SU-DHL-6 (cell line): Measurements from ENCODE around the gene PLCB1.

ENCODE experiments used
- H2AFZ ChIP-seq: fragments of 200-600 bp; sonication (generic); 2 replicates; pipeline ENCODE4 v1.6.1; 2014; ENCODE audit warnings: low read depth, mild to moderate bottlenecking, moderate library complexity, mixed read lengths, antibody characterized with exemption, low read length; ENCODE audit not compliant: severe bottlenecking
- H3F3A ChIP-seq: fragments of 200-600 bp; shearing (Covaris generic); 2 replicates; pipeline ENCODE4 v1.6.0; 2016; ENCODE audit warnings: antibody characterized with exemption, mild to moderate bottlenecking; ENCODE audit not compliant: insufficient read depth
- H3K27ac ChIP-seq: fragments of 200-600 bp; sonication (generic); 2 replicates; pipeline ENCODE4 v1.5.1; 2016; ENCODE audit warnings: low read depth, mild to moderate bottlenecking, low read length, moderate library complexity, mixed read lengths
- H3K27me3 ChIP-seq: fragments of 200-600 bp; sonication (generic), shearing (Covaris generic); 2 replicates; pipeline ENCODE4 v1.6.0; 2014; ENCODE audit warnings: mild to moderate bottlenecking, low read length
- H3K36me3 ChIP-seq: fragments of 200-600 bp; sonication (generic); 2 replicates; pipeline ENCODE4 v1.6.1; 2014; ENCODE audit warnings: mild to moderate bottlenecking, low read length, mixed read lengths
- H3K4me2 ChIP-seq: fragments of 300-600, 200-600 bp; shearing (Covaris generic), sonication (generic); 2 replicates; pipeline ENCODE4 v1.6.0; 2014; ENCODE audit warnings: low read length, low read depth, mild to moderate bottlenecking; ENCODE audit not compliant: poor library complexity, severe bottlenecking
- H3K4me3 ChIP-seq: fragments of 200-600 bp; sonication (generic); 2 replicates; pipeline ENCODE4 v1.5.1; 2014; ENCODE audit warnings: antibody characterized with exemption, low read length, mild to moderate bottlenecking, mixed read lengths; ENCODE audit not compliant: insufficient read depth, poor library complexity, severe bottlenecking
- H3K79me2 ChIP-seq: fragments of 200-600 bp; sonication (generic); 2 replicates; pipeline ENCODE4 v1.6.1; 2014; ENCODE audit warnings: mild to moderate bottlenecking, low read length, moderate library complexity; ENCODE audit not compliant: insufficient read depth
- H3K9ac ChIP-seq: fragments of 200-600 bp; sonication (generic); 2 replicates; pipeline ENCODE4 v1.7.0; 2014; ENCODE audit warnings: mild to moderate bottlenecking, low read length
- H3K9me2 ChIP-seq: fragments of 200-600 bp; sonication (generic); replicated peaks from 2 replicates; pipeline ENCODE4 v1.6.1; 2014; ENCODE audit warnings: low read length; ENCODE audit not compliant: insufficient read depth
- H3K9me3 ChIP-seq: fragments of 200-600 bp; sonication (generic); 2 replicates; pipeline ENCODE4 v1.6.1; 2014; ENCODE audit warnings: low read length, mixed read lengths; ENCODE audit not compliant: insufficient read depth
- H4K20me1 ChIP-seq: fragments of 200-600 bp; sonication (generic); 2 replicates; pipeline ENCODE4 v1.6.1; 2014; ENCODE audit warnings: low read depth, mild to moderate bottlenecking, antibody characterized with exemption, low read length, moderate library complexity, mixed read lengths
- EZH2phosphoT487 ChIP-seq: fragments of 200-600 bp; sonication (generic), shearing (Covaris generic); conservative IDR thresholded peaks from 2 replicates; pipeline ENCODE4 v1.6.1; 2018; ENCODE audit warnings: mild to moderate bottlenecking, antibody characterized with exemption, low read length, moderate library complexity, mixed read lengths
- TF ChIP-seq, protein P1 (sequence below): fragments of 200-600 bp; sonication (generic); IDR thresholded peaks from one replicate; pipeline ENCODE4 v1.5.1; 2017; ENCODE audit warnings: antibody characterized with exemption, mild to moderate bottlenecking, low read length, moderate library complexity; ENCODE audit not compliant: insufficient read depth, poor library complexity, severe bottlenecking

PLCB1 gene

DNA sequence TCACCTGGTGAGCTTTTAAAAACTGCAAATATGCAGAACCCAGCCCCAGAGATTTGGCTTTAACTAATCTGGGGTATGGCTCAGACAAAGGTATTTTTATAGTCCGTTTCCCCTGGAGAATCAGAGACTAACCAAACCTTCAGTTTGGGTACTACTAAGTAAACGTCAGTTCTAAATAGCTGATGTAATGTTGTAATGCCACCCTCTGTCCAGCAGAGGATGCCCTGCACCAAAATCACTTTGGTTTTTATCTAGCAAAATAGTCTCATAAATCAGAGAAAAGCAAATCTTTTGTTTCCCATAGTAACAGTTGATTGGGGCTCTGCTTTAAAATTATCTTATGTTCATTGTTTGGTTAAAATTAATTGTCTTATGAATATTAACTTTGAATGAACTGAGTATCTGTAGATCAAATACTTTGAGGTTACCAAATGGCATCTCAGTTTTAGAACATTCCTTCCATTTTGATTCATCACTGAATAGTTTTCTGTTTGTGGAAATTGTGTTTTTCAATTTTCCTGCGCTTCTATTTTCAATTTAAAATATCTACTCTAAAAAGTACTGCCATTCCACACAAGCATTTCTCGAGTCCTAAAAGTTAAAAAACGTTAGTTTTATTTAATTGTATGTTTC is 658.5 kb downstream of the PLCB1 start:
- H3K79me2 ChIP-seq = no peaks in the 10 kb centered on the region

DNA sequence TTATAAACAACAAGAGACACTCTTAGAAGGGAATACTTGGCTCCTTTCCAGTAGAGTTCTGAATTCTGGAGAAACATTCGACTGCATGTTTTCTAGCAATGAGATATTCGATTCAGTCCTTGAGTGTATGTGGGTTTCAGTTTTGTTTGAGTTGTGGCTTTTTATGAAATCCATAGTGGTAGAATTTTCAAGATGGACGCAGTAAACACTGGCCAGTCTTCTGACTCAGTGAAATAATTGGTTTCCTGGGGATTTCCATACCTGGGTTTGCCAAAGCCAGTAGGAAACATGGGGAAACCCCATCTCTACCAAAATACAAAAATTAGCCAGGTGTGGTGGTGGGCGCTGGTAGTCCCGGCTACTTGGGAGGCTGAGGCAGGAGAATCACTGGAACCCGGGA is 663.3 kb downstream of the PLCB1 start:
- H4K20me1 ChIP-seq = no peaks in the 10 kb centered on the region
- no peaks in the 10 kb centered on the region for H3K79me2 ChIP-seq
- TF ChIP-seq, protein P1, sequence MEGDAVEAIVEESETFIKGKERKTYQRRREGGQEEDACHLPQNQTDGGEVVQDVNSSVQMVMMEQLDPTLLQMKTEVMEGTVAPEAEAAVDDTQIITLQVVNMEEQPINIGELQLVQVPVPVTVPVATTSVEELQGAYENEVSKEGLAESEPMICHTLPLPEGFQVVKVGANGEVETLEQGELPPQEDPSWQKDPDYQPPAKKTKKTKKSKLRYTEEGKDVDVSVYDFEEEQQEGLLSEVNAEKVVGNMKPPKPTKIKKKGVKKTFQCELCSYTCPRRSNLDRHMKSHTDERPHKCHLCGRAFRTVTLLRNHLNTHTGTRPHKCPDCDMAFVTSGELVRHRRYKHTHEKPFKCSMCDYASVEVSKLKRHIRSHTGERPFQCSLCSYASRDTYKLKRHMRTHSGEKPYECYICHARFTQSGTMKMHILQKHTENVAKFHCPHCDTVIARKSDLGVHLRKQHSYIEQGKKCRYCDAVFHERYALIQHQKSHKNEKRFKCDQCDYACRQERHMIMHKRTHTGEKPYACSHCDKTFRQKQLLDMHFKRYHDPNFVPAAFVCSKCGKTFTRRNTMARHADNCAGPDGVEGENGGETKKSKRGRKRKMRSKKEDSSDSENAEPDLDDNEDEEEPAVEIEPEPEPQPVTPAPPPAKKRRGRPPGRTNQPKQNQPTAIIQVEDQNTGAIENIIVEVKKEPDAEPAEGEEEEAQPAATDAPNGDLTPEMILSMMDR = no peak
- no peak for TF ChIP-seq EZH2phosphoT487
- no peak overlapping the region for H3K27ac ChIP-seq
- no peaks in the 10 kb centered on the region for H3K36me3 ChIP-seq
- no peak overlapping the region for H2AFZ ChIP-seq
- H3K4me3 ChIP-seq = no peak overlapping the region
- no peaks in the 10 kb centered on the region for H3F3A ChIP-seq
- H3K9ac ChIP-seq = no peak overlapping the region
- no peaks in the 10 kb centered on the region for H3K9me2 ChIP-seq
- no peaks in the 10 kb centered on the region for H3K9me3 ChIP-seq
- no peaks in the 10 kb centered on the region for H3K27me3 ChIP-seq
- no peak overlapping the region for H3K4me2 ChIP-seq

More for the DNA sequence above, 658.5 kb downstream of the PLCB1 start:
- no peaks in the 10 kb centered on the region for H3K36me3 ChIP-seq
- H3K27me3 ChIP-seq = no peaks in the 10 kb centered on the region
- TF ChIP-seq, protein P1 = peak; percentile 79
- TF ChIP-seq EZH2phosphoT487 = no peak
- H3K4me2 ChIP-seq = no peak overlapping the region
- no peaks in the 10 kb centered on the region for H3K9me3 ChIP-seq
- H2AFZ ChIP-seq = no peak overlapping the region
- no peak overlapping the region for H3K27ac ChIP-seq
- H3K9ac ChIP-seq = no peak overlapping the region
- no peaks in the 10 kb centered on the region for H4K20me1 ChIP-seq
- H3K9me2 ChIP-seq = no peaks in the 10 kb centered on the region
- no peaks in the 10 kb centered on the region for H3F3A ChIP-seq
- H3K4me3 ChIP-seq = no peak overlapping the region

DNA sequence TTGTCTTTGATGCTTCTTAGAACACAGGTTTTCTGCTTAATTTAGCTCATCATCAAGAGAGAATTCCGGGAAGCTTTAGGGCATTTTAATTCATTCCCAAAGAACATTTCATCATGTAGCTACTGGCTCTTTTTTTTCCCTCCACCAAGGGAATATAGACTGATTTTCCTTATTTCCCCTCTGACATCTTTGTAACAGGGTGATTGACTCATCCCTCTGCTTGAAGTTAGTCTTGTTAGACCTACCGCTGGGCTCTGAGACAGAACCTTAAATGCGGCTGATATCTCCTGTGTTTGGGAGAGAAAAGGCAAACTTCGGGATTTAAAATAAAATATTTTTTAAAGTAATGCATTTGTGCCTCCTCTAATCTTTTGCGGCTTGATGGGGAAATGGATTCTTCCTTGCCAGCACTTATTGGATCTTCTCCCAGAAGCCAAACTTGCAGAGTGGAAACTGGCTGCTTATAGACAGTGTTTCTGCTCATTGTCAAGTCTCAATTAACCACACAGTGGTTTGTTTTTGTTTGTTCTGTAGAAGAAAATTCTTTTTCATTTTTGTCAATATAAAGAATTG is 664.1 kb downstream of the PLCB1 start:
- Histone ChIP-seq H3K9me2 (no peaks in the 10 kb centered on the region), H3F3A (no peaks in the 10 kb centered on the region), H3K27me3 (no peaks in the 10 kb centered on the region), H3K9ac (no peak overlapping the region), H4K20me1 (no peaks in the 10 kb centered on the region), H3K27ac (no peak overlapping the region), H3K4me2 (no peak overlapping the region), H3K79me2 (no peaks in the 10 kb centered on the region), H3K9me3 (no peaks in the 10 kb centered on the region), H3K36me3 (no peaks in the 10 kb centered on the region), H2AFZ (no peak overlapping the region), H3K4me3 (no peak overlapping the region)
- TF ChIP-seq, protein P1 = no peak
- no peak for TF ChIP-seq EZH2phosphoT487
